ENCODE data around the gene TSPEAR.

Gene TSPEAR

DNA sequence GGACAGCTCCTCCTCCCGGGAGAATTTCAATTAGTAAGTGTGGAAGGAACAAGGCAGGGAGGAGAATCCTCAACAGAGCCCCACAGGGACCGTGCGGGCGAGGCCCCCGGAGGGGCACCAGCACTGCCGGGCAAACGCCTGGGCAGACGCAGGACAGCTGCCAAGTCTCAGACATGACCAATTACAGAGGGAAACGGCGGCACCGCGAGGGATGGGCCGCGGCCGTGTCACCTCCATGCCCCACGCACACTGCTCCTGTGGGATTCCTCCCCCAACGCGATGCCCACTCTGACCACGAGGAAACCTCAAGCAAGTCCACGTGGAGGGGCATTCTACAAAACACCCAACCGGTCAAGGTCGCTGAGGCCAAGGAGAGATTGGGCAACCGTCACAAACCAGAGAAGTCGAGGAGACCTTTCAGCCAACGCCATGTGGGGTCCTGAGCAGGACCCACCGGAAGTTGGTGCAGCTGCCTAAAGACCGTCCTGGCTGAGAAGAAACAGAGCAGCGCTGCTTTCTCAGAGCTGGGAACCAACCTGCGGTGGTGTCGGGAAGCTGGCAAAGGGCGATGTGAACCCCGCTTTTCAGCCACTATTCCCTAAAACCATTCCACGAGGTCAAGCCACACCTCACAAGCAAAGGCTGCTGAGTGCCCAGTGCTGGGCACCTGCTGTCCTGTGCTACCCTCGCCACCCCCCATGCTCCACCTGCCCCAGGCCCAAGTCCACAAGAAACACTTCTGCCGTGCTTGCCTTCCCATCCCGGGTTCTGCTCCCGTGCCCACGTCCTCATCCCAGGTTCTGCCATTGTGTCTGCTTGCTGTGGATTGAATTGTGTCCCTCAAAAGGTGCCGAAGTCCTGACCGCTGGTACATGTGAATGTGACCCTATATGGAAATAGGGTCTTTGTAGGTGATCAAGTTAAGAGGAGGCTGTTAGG, 139.3 kb downstream of the TSPEAR start:
- H3K9me3 ChIP-seq (ENCODE audit: low read length), result no peaks in the 10 kb centered on the region
- H3K36me3 ChIP-seq (ENCODE audit: insufficient read depth, low read length), result no peaks in the 10 kb centered on the region
- H3K4me3 ChIP-seq (ENCODE audit: low read depth in 1 of 2, low read length in 2 of 2), result no peak overlapping the region
- no peaks in the 10 kb centered on the region for H3K27me3 ChIP-seq (ENCODE audit: control insufficient read depth in 1 of 2, insufficient read depth in 2 of 2, low read length in 2 of 2)
- H3K27ac ChIP-seq (ENCODE audit: low read depth, low read length), result no peak overlapping the region
- no peaks in the 10 kb centered on the region for H3K4me1 ChIP-seq (ENCODE audit: insufficient read depth, low read length)
- H3K9ac ChIP-seq (ENCODE audit: low read length), result no peak overlapping the region

DNA sequence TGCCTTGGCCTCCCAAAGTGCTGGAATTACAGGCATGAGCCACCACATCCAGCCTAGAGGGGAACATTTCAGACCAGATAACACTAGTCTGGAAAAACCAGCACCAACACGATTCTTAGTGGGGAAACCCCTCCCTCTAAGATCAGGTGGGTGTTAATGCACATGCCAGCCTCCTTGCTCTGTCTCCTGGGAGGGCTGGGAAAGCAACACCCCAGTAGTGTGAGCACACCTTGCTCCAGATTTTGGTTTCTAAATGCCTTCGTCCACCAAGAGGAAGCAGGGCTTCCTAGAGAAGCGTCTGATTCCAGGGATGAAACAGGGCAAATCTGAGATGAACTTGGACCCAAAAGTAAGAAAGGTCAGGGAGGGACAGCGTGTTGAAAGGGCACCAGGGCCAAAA, 140.1 kb downstream of the TSPEAR start:
- no peaks in the 10 kb centered on the region for H3K27me3 ChIP-seq (ENCODE audit: control insufficient read depth in 1 of 2, insufficient read depth in 2 of 2, low read length in 2 of 2)

DNA sequence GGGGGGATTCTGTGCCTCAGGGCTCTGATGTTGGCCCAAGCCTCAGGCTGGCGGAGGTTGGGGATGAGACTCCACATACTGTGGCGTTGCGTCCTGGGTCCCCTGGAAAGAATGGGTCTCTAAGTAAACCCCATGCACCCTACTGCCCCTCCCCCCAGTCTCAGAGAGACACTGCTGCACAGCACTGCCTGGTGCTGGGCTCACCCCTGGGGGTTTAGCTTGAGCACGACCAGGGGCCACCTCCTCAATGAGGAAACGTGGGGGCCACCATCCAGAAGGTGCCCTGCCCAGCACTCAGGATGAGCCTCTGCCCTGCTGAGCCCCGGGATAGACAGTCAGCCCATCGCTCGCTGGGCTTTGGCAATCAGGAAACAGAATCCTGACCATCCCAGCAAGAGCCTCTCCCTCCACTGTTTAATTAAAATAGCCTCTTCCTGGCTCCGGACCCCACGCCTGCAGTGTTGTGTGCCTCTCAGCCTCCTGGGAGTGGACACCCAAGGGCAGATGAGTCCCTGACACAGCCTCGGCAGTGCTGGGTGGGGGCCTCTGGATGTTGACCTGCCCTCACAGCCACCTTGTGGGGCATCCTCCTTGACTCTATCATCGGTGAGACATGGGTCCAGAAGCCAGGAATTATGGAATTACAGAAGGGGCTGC, 141.4 kb downstream of the TSPEAR start:
- Histone ChIP-seq H3K4me3 (ENCODE audit: low read depth in 1 of 2, low read length in 2 of 2) (no peak overlapping the region), H3K27me3 (ENCODE audit: control insufficient read depth in 1 of 2, insufficient read depth in 2 of 2, low read length in 2 of 2) (no peaks in the 10 kb centered on the region), H3K36me3 (ENCODE audit: insufficient read depth, low read length) (no peaks in the 10 kb centered on the region), H3K9ac (ENCODE audit: low read length) (no peak overlapping the region), H3K27ac (ENCODE audit: low read depth, low read length) (no peak overlapping the region), H3K9me3 (ENCODE audit: low read length) (no peaks in the 10 kb centered on the region), H3K4me1 (ENCODE audit: insufficient read depth, low read length) (no peaks in the 10 kb centered on the region)

More for the DNA sequence above, 140.1 kb downstream of the TSPEAR start:
- Histone ChIP-seq H3K36me3 (ENCODE audit: insufficient read depth, low read length) (no peaks in the 10 kb centered on the region), H3K4me1 (ENCODE audit: insufficient read depth, low read length) (no peaks in the 10 kb centered on the region), H3K9me3 (ENCODE audit: low read length) (no peaks in the 10 kb centered on the region), H3K4me3 (ENCODE audit: low read depth in 1 of 2, low read length in 2 of 2) (no peak overlapping the region), H3K27ac (ENCODE audit: low read depth, low read length) (no peak overlapping the region), H3K9ac (ENCODE audit: low read length) (no peak overlapping the region)

DNA sequence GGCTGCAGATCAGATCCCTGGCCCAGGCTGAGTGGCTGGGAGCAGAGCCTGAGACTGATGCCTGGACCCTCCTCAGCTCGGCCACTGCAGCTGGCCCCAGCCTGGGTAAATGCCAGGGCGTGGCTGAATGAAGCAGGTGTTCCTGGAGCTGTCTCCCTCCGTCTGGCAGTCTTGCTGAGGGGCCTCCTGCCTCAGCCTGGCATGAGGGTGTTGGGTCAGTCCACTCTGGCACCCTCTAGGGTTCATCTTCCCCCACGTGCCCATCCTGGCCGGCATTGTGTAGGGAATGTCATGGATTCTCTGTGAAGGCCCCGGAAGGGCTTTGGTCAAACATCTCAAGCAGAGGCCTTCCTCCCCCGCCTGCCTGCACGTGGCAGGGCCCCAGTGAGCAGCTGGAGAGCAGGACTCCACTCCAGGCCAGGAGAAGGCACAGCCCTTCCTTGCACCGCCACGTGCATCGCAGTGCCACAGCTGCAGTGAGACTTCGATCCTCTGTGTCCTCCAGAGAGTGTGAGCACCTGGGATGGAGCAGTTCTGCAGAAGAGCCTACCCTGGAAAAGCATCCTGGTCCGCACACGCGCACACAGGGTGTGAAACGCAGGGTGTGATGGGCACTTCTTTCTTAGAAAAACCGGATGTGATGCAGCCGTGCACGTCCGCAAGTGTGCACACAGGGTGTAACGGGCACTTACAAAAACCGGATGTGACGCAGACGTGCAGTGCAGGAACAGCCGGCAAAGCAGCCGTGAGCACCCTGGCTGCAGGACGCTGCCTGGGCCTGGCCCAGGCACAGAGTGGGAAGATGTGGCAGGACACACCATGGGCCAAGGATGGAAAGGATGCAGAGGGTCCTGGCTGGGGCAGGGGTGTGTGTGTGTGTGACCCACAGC, 142.5 kb downstream of the TSPEAR start:
- H3K27ac ChIP-seq (ENCODE audit: low read depth, low read length), result no peak overlapping the region
- no peak overlapping the region for H3K9ac ChIP-seq (ENCODE audit: low read length)
- no peaks in the 10 kb centered on the region for H3K27me3 ChIP-seq (ENCODE audit: control insufficient read depth in 1 of 2, insufficient read depth in 2 of 2, low read length in 2 of 2)
- peaks cover under 1% of the 10 kb centered on the region for H3K9me3 ChIP-seq (ENCODE audit: low read length)
- no peak overlapping the region for H3K4me3 ChIP-seq (ENCODE audit: low read depth in 1 of 2, low read length in 2 of 2)
- no peaks in the 10 kb centered on the region for H3K4me1 ChIP-seq (ENCODE audit: insufficient read depth, low read length)
- no peaks in the 10 kb centered on the region for H3K36me3 ChIP-seq (ENCODE audit: insufficient read depth, low read length)

DNA sequence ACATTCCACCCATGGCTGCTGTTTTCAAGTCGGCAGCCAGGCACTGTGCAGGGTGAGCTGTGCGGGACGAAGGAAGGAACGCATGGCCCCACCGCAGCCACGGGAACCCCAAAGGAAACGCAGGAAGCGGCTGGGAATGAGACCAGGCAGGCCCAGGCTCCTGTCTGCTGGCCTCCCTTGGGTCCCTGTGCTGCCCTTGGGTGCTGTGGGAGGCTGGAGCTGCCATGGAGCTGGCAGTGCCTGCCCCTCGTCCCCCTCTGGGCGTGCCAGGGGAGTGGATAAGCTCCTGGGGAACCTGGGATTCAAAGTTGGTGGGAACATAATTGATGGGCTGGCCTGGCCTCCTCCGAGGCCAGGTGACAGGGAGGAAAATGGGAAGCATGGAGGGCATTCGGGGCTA, 143.1 kb downstream of the TSPEAR start:
- H3K4me3 ChIP-seq (ENCODE audit: low read depth in 1 of 2, low read length in 2 of 2), result no peak overlapping the region
- H3K9me3 ChIP-seq (ENCODE audit: low read length), result peaks cover 3% of the 10 kb centered on the region
- no peaks in the 10 kb centered on the region for H3K27me3 ChIP-seq (ENCODE audit: control insufficient read depth in 1 of 2, insufficient read depth in 2 of 2, low read length in 2 of 2)
- H3K4me1 ChIP-seq (ENCODE audit: insufficient read depth, low read length), result no peaks in the 10 kb centered on the region
- no peak overlapping the region for H3K27ac ChIP-seq (ENCODE audit: low read depth, low read length)
- H3K36me3 ChIP-seq (ENCODE audit: insufficient read depth, low read length), result no peaks in the 10 kb centered on the region
- no peak overlapping the region for H3K9ac ChIP-seq (ENCODE audit: low read length)

DNA sequence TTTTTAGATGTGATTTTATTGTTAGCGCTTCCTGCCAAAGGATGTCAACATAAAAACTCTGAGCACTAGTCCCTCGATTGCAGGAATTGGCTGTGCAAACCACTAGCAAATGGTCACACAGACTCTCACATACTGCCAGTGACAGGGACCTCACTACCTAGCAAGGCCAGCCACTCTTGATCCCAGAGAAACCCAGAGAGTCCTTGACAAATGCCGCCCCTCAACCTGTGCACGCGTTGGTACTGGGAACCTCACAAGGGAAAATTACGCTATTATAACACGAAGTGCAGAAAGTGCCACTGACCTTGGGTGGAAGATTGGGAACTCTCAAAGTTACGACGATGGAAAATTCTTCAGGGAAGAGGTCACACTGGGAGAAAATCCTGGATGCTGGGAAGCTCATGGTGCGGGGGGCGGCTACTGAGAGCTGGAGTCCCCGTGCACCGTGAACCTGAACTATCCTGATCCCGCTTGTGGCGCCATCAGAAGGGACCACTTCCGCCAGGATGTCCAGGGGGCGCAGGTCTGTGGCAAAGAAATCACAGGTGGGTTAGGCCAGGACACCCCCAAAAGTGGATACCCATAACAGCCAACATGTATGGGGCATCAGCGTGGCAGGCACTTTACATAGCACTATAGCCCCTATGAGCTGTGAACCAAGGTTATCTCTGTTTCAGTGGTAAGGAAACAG, 143.7 kb downstream of the TSPEAR start:
- H3K9me3 ChIP-seq (ENCODE audit: low read length), result peaks cover 3% of the 10 kb centered on the region
- H3K27ac ChIP-seq (ENCODE audit: low read depth, low read length), result no peak overlapping the region
- H3K27me3 ChIP-seq (ENCODE audit: control insufficient read depth in 1 of 2, insufficient read depth in 2 of 2, low read length in 2 of 2), result no peaks in the 10 kb centered on the region
- H3K4me3 ChIP-seq (ENCODE audit: low read depth in 1 of 2, low read length in 2 of 2), result no peak overlapping the region
- no peak overlapping the region for H3K9ac ChIP-seq (ENCODE audit: low read length)
- H3K4me1 ChIP-seq (ENCODE audit: insufficient read depth, low read length), result no peaks in the 10 kb centered on the region
- no peaks in the 10 kb centered on the region for H3K36me3 ChIP-seq (ENCODE audit: insufficient read depth, low read length)

DNA sequence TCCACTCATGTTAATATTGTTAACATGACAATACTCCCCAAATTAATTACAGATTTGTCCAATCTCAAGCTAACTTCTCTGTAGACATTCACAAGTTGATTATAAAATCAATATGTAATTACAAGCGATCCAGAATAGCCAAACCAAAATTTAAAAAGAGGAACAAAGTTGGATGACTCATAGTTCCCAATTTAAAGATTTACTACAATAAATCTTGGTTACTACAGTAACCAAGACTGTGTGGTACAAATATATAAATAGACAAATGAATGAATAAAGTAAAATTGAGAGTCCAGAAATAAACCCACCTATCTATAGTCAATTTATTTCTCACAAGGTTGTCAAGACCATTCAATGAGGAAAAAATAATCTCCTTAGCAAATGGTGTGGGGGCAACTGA, 145.0 kb downstream of the TSPEAR start:
- H3K9ac ChIP-seq (ENCODE audit: low read length), result no peak overlapping the region
- H3K4me1 ChIP-seq (ENCODE audit: insufficient read depth, low read length), result no peaks in the 10 kb centered on the region
- peaks cover 3% of the 10 kb centered on the region for H3K9me3 ChIP-seq (ENCODE audit: low read length)
- H3K4me3 ChIP-seq (ENCODE audit: low read depth in 1 of 2, low read length in 2 of 2), result no peak overlapping the region
- H3K27ac ChIP-seq (ENCODE audit: low read depth, low read length), result no peak overlapping the region
- H3K36me3 ChIP-seq (ENCODE audit: insufficient read depth, low read length), result no peaks in the 10 kb centered on the region
- no peaks in the 10 kb centered on the region for H3K27me3 ChIP-seq (ENCODE audit: control insufficient read depth in 1 of 2, insufficient read depth in 2 of 2, low read length in 2 of 2)

DNA sequence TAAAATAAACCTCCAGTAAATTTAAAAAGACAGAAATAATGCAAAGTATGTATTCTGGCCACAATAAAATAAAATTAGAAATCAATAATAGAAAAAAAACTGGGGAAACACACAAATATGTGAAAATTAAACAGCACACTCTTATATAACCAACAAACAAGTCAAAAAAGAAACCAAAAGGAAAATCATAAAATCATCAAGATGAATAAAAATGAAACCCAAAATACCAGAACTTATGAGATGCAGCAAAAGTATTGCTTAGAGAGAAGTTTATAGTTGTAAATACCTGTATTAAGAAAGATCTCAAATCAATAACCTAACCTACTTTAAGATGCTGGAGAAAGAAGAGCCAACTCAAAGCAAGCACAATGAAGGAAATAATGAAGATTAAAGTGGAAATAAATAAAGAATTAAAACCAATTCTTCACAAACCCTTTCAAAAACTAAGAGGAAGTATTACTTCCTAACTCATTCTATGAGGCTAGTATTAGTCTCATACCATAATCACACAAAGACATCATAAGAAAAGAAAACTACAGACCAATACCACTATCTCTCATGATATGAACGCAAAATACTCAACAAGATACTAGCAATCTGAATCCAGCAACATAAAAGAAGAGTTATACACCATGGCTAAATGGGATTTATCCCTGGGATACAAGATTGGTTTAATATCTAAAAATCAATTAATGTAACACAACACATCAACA, 146.3 kb downstream of the TSPEAR start:
- Histone ChIP-seq H3K27ac (ENCODE audit: low read depth, low read length) (no peak overlapping the region), H3K4me3 (ENCODE audit: low read depth in 1 of 2, low read length in 2 of 2) (no peak overlapping the region), H3K9me3 (ENCODE audit: low read length) (peaks cover 3% of the 10 kb centered on the region), H3K36me3 (ENCODE audit: insufficient read depth, low read length) (no peaks in the 10 kb centered on the region), H3K9ac (ENCODE audit: low read length) (no peak overlapping the region), H3K27me3 (ENCODE audit: control insufficient read depth in 1 of 2, insufficient read depth in 2 of 2, low read length in 2 of 2) (no peaks in the 10 kb centered on the region), H3K4me1 (ENCODE audit: insufficient read depth, low read length) (no peaks in the 10 kb centered on the region)

DNA sequence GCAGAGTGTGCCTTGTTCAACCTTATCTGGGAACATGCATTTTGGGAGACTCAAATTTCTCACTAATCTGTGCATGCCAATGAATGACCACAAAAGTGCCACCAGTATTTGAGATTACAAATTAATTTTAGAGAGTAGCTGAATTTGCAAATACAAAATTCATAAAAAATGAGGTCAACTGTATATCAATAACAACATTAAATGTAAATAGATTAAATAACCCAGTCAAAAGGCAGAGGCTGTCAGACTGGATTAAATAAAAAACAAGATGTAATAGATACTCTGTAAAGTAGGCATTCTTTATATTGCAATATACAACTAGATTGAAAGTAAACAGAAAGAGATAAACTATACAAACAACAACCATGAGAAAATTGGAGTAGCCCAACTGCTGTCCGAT, 147.3 kb downstream of the TSPEAR start:
- peaks cover 3% of the 10 kb centered on the region for H3K9me3 ChIP-seq (ENCODE audit: low read length)
- no peaks in the 10 kb centered on the region for H3K4me1 ChIP-seq (ENCODE audit: insufficient read depth, low read length)
- no peak overlapping the region for H3K9ac ChIP-seq (ENCODE audit: low read length)
- no peaks in the 10 kb centered on the region for H3K36me3 ChIP-seq (ENCODE audit: insufficient read depth, low read length)
- H3K27ac ChIP-seq (ENCODE audit: low read depth, low read length), result no peak overlapping the region
- H3K27me3 ChIP-seq (ENCODE audit: control insufficient read depth in 1 of 2, insufficient read depth in 2 of 2, low read length in 2 of 2), result no peaks in the 10 kb centered on the region
- no peak overlapping the region for H3K4me3 ChIP-seq (ENCODE audit: low read depth in 1 of 2, low read length in 2 of 2)

DNA sequence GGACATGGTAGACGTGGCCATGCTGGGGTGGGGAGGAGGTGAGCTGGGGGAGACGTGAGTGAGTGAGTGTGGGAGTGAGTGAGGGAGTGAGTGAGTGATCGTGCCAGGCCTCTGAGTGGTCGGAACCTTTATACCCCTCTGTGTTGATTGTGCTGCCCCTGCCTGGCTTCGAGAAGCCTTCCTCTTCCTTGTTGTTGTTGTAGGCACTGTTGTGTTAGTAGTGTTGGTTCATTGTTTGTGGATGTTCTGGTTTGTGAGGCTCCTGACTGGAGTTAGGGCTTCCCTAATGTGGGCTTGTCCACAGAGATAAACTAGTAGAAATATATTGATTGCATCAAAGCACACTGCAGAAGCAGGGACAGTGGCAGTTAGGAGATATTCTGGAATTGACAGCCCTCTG, 152.7 kb downstream of the TSPEAR start, which contains the start of gene KRTAP10-3:
TSS of gene KRTAP10-3 (minus strand) at position 101 of the 400 bp plus-strand sequence. CDS start at position 21, 80 bp downstream.
- Histone ChIP-seq H3K27ac (ENCODE audit: low read depth, low read length) (no peak within 1 kb of the TSS), H3K9ac (ENCODE audit: low read length) (no peak within 1 kb of the TSS), H3K27me3 (ENCODE audit: control insufficient read depth in 1 of 2, insufficient read depth in 2 of 2, low read length in 2 of 2) (peaks cover 0 to 5% of the 10 kb centered on the region in 2 donors), H3K9me3 (ENCODE audit: low read length) (no peaks in the 10 kb centered on the region), H3K4me1 (ENCODE audit: insufficient read depth, low read length) (no peaks in the 10 kb centered on the region), H3K36me3 (ENCODE audit: insufficient read depth, low read length) (no peaks in the 10 kb centered on the region), H3K4me3 (ENCODE audit: low read depth in 1 of 2, low read length in 2 of 2) (no peak within 1 kb of the TSS)

All from muscle layer of colon (tissue), 2 donors.